DMS114 treated with DMSO at 0.1 percent for 48 hours (cell line): ENCODE data around the gene EML1.

Experiments used
- DNase-seq: peaks from one replicate; lab custom pipeline; 2025; ENCODE audit not compliant: unreplicated experiment; lab: John Stamatoyannopoulos, UW

EML1 gene

DNA sequence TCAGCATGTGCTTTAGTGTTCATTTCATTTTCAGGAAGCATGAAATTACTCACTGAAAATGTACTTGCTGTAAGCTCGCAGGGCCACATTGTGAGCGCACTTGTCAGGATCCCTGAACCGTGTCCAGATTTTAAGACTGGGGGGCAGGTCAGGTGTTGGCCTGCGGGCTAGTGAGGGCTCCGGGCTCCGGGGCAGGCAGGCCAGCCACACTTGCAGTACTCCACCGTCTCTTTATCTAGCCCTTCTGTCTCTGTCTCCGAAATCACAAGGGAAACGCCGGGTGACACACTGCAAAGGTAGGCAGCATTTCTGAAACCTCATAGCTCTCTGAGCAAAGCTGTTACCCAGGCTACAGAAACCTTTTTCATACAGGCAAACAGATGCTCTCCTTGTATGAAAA is 98.7 kb downstream of the EML1 start:
- DNase-seq: no peak

DNA sequence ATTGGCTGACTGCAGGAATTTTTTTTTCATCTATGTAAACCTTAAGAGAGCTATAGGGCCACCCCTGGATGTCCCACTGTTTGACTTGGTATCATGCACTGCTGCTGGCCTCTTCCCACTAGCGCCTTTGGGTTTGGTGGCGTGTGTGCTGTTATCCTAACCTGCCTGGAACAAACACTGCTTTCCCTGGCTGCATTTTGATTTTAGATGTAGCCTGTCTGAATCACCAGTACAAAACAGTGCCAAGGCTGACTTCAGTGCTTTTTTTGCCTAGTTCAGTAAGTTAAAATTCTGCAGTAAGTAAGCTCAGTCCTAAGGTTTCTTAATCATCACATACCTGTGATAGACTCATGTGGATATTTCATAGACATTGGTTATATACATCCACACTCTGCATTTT is 99.2 kb downstream of the EML1 start:
- DNase-seq: no peak

DNA sequence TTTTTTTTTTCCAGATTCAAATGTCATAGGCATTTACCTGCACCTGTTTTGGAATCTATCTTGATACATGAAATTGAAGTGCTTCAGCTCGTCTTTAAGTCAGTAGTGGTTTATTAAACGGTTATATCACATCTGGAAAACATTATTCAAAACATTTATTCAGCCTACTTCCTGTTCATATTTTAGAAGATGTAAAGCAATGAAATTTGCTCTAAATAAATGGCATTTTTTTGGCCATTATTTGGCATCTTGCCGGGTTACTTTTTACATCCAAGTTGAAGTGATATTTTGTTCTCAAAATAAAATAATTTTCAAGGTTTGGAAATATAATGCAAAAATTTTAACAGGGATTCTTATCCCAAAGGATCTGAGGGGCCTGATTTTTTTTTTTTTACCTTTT is 103.1 kb downstream of the EML1 start:
- no peak for DNase-seq

DNA sequence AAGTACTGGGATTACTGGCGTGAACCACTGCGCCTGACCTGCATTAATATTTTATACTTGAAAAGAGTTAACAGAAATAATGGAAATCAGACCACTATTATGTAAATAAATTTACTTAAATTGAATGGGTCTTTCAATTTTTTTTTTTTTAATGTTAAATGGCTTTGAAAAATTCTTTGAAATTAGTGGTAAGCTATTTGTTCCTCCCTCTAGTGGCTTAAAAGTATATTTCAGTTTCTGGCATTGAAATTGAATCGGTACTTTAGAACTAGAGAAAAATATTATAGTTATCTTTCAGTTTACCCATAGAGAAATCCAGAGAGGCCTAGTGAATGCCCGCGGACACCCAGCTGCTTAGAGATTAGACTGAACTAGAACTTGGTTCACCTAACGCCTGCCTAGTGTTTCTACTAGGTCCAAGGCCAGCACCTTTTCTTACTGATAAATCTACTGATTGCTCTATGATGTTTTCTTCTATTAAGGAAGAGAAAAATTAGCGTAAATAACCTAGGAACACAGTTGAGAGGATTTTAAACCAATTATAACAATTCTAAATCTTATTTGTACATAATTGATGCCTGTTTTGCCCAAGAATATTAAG is 106.5 kb downstream of the EML1 start:
- peak; percentile 15 for DNase-seq

DNA sequence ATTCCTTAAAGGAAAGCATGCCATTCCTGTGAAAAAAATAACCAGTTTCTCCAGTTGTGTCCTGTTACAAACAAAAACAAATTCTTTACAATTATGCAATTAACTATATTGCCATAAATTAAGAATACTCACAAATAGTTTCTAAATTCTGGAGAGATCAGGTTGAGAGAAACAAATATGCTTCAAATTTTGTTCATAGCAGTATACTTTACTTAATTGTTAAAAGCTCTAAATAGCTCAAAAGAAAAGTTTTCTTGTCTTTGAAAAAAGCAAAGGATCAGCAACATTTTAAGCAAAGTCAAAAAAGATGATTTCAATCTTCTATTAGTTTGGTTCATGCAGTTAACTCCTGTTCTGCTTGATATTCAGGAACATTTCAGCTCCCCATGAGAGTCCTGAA is 109.7 kb downstream of the EML1 start:
- no peak for DNase-seq

GRCh38 chr14:99904506-99904905 is 111.3 kb downstream of the EML1 start:
- DNase-seq: no peak

- DNase-seq: no peak
Measured at GRCh38 chr14:99905121-99905520, 111.9 kb downstream of the EML1 start.

GRCh38 chr14:99907761-99908652 is 114.8 kb downstream of the EML1 start:
- no peak for DNase-seq

- DNase-seq: no peak
Measured at GRCh38 chr14:99908653-99909250, 115.5 kb downstream of the EML1 start.

- no peak for DNase-seq
Measured at GRCh38 chr14:99909513-99910064, 116.4 kb downstream of the EML1 start.

DNA sequence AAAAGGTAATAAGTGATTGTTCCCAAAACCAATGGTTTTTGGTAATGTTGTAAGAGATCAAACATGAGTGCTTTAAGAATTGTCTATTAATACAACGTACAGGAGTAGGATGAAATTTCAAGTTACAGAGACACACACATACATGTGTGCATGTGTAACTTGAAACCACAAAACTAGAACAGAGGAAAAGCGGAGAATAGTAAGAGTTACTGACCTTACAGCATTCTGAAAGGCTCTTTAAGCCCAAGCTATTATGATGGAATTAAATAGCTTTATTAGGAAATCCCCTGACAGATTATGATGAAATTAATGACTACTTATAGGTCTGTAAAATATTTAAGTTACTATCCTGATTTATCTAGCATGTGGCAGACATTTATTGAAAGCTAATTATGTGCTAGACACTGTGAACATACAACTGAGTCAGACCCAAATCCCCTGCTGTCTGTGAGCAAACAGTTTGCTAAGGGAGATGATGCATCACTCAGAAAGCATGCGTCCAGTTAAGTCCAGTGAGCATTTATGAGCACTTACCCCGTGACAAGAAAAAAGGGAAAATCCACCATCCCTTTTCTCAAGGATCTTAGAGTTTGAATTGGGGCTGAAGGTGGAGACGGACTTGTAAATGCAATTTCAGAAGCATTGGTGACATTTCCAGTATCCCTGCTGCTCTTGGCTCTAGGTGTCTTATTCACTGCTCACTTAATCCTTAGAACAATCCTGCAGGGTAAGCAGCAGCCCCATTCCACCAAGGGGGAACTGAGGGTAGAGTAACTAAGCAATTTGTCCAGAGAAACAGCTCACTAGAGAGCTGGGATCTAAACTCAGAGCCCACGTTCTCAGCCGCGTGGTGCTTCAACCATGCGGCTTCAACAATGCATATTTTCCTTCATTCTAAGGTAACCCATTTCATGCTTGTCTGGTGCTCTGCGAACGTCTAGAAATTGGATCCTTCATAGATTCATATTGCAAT is 117.4 kb downstream of the EML1 start:
- no peak for DNase-seq

DNA sequence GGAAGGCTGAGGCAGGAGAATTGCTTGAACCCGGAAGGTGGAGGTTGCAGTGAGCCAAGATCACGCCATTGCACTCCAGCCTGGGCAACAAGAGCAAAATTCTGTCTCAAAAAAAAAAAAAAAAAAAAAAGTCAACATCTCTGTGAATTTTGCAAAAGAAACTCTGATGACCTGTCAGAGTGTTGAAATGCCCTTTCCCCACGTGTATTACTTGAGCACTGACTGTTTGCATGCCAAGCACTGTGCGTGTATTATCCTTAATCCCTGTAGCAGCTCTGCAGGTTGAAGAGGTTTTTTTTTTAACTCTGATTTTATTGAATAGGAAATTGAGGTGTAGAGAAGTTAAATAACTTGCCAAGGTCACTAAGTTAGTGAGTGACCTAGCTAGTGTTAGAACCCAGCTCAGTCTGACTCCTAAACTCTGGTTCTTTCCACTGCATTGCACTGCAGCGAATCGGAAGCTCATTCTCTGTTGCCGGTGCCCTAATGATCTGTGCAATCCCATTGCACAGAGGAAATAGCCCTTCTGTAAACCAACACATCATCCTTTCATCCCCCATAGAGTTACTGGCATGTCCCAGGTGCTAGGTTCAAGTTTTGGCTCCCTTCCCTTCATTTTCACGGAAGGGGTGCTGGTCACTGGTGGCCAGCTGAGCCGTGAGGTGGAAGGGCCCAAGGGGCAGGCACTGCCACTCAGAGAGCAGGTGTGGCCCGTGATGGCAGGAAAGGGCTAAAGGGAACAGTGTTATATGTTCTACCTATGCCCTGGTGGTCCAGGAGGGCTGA is 122.3 kb downstream of the EML1 start:
- DNase-seq: no peak

- no peak for DNase-seq
Measured at GRCh38 chr14:99916091-99916383, 122.8 kb downstream of the EML1 start.

GRCh38 chr14:99918781-99919180 is 125.6 kb downstream of the EML1 start:
- DNase-seq: no peak

GRCh38 chr14:99921425-99921824 is 128.2 kb downstream of the EML1 start:
- no peak for DNase-seq

- no peak for DNase-seq
Measured at GRCh38 chr14:99924379-99924778, 131.2 kb downstream of the EML1 start.

DNA sequence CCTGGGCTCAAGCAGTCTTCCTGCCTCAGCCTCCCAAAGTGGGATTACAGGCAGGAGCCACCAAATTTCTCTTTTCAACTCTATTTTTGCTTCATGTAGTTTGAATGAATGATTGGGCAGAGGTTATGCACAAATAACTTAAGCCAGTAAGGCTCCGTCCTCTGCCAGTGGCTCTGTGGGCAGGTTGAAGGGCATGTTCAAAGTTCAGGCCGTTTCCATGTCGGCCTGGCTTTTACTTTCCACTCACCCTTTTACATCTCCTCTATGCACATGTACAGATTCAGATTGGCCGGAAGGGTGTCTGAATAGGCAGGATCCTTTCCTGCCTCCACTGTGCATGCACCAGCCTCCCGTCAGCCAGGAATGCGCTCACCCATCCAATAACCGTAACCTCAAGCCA is 132.3 kb downstream of the EML1 start:
- DNase-seq: no peak

- no peak for DNase-seq
Measured at GRCh38 chr14:99928963-99929362, 135.8 kb downstream of the EML1 start.

DNA sequence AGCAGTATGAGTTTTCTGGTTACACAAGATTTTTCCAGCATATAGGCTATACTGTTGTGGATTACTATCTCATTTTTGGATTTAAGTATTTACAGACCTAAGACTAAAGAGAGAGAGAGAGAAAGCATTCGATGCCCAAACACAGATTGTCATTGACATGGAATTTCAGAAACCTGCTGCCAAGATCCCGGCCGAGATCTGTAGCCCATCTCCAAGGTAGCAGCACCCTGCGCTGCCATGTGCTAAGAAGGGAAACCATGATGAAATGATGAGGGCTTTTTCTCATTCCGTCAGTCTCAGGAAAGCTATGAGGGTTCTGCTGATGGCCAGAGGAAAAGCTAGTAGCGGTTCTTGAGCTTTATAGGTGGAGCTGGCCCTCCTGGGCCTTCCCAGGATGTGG is 136.4 kb downstream of the EML1 start:
- no peak for DNase-seq
